HG03108 (cell line): ENCODE measurements around the gene RNF182.
"Not testable (repeated sequence)": the region's sequence is repeated elsewhere in the genome, so short reads cannot be mapped to it uniquely, and the experiment has no call there.

ENCODE experiments used
- ATAC-seq: cut with Tn5 transposase; IDR thresholded peaks from one replicate; pipeline ENCODE4 v1.9.1; 2021; ENCODE audit warnings: moderate library complexity; ENCODE audit not compliant: unreplicated experiment

RNF182 gene

GRCh38 chr6:13993416-13993815, 68.7 kb downstream of the RNF182 start:
- no peak for ATAC-seq

GRCh38 chr6:13998356-13998755, 73.6 kb downstream of the RNF182 start:
- ATAC-seq = no peak

- no peak for ATAC-seq
Observed at GRCh38 chr6:14000901-14001300, 76.1 kb downstream of the RNF182 start.

DNA sequence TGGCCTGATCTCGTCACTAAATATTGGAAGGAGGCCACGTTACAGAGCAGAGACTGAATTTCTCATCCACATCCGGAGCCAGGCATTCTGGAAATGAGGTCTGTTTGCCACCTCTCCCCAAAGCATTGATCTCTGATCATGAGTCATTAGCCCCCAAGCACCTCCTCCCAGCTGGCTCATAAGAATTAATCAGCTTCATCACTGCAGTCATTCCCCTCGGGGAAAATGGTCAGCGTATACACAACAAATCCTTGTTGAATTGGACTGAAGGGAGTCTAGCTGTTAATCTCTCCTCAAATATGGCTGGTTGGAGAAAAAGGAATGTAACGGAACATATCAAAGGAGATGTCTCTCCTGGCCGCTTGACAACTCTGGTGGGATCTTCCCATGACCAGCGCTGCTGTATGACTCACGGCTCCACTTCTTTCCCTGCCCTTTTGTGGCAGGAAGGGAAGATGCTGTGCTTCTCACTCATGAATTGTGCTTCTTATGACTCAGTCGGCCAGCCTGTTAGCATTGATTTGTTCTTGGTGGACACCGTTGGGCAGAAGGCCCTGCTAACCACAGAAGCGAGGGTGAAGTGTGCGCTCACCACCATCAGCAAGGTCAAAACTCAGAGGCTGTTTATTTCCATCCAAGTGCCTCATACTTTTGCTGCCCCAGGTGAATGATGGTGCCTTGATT, 76.7 kb downstream of the RNF182 start:
- ATAC-seq = no peak

- no peak for ATAC-seq
Observed at GRCh38 chr6:14002176-14002947, 77.6 kb downstream of the RNF182 start.

- ATAC-seq = no peak
Observed at GRCh38 chr6:14004258-14004657, 79.5 kb downstream of the RNF182 start.

DNA sequence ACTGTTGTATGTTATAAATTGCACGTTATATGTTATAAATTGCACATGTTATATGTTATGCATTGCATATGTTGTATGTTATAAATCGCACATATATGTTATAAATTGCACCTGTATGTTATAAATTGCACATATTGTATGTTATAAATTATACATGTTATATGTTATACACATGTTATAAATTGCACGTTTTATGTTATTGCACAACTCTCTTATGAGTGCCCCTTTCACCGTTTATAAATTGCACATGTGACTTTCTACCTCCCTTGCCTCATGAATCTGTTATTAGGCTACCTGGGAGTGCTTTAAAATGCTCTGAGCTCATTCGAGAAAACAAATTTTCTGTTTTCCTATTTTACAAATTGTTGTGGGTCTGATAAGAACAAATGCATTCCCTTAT, 84.1 kb downstream of the RNF182 start:
- no peak for ATAC-seq

GRCh38 chr6:14009431-14009830, 84.7 kb downstream of the RNF182 start:
- no peak for ATAC-seq

DNA sequence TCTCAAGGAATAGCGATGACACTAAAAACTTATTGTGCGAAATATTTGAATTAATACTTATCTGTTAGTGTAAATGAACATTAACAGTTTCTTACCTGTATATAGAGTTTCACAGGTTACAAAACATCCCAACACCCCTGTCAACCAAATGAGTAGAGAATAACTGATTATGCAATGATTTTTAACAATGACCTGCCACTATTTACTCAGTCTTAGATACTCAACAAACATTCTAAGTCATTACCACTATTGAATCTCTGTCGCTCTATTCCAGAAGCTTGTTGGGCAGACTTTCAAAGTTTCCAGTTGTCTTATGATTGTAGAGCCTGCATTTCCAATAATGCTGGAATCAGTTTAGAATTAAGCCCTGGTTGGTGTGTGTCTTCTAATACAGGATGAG, 85.5 kb downstream of the RNF182 start:
- no peak for ATAC-seq

DNA sequence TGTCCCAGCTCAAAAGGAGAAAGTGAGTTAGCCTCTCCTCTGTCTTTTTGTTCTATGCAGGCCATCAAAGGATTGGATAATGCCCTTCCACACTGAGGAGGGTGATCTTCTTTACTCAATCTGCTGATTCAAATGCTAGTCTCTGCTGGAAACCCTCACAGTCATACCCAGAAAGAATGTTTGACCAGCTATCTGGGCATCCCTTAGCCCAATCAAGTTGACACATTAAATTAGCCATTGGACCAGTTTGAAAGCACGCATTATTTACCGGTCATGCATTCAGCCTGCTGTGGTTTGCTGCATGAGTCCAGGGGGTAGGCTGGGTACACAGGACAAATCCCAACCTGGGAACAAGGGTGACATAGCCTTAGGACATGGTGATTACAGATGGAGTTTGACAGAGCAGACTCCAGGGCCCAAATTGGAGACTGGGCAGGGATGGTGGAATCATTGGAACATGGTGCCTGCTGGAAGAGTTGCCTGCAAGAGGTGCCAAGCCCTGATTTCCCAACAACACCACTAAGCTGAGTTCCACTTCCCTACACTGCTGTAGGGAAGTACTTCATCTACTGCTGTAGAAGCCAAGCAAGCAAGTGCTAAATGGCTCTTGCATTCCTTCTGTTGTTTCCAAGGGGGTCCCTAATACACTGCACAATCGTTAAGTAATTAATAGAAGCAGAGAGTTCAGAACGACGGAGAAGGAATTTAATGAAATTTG, 87.7 kb downstream of the RNF182 start:
- ATAC-seq = no peak

DNA sequence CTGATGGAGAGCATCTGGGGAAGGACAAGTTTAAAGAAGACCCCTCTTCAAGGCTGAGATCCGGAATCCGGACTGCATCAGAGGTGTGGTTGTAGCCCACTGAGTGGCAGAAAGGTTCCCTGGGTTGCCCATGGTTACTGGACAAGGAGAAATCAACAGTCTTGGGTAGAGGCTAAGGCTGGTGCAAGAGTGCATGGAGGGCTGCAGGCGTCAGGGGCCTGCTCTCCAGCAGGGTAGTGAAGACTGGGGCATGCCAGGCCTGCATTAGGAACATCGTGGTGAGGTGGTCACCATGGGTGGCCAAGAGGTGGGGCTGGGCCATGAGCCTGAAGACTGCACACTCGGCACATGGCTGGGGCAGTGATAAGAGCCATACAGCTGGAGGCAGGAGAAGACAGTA, 91.2 kb downstream of the RNF182 start:
- ATAC-seq = no peak

- ATAC-seq = no peak
Observed at GRCh38 chr6:14016432-14016831, 91.7 kb downstream of the RNF182 start.

DNA sequence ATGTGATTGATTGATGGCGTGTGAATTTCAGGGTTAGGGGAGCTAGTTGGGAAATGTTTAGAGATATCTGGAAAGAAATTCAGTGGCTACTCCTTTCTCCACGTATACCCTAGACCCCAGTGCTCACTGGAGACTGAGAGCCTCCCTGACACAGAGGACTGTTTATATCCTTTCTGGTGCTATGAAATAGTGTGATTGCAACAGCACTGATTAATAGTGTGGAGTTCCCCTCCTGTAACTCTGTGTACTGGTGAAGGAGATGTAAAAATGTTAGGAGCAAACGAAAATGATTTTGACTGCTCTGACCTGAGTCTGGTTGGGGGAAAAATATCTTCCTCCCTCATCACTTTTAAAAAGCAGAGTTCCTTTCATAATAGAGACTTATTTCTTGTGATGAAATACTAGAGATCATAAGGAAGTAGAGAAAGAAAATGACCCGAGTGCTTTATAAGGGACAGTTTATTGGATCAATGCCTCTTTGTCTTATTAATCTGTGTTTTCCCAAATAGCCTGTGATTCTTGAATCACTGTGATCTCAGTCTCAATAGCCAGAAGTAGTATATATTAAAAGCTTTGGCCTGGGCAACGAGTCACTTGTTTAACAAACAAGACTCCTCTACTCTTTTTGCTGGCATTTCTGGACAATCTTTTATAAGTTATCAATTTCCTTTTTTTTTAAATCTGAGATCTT, 92.3 kb downstream of the RNF182 start:
- no peak for ATAC-seq

DNA sequence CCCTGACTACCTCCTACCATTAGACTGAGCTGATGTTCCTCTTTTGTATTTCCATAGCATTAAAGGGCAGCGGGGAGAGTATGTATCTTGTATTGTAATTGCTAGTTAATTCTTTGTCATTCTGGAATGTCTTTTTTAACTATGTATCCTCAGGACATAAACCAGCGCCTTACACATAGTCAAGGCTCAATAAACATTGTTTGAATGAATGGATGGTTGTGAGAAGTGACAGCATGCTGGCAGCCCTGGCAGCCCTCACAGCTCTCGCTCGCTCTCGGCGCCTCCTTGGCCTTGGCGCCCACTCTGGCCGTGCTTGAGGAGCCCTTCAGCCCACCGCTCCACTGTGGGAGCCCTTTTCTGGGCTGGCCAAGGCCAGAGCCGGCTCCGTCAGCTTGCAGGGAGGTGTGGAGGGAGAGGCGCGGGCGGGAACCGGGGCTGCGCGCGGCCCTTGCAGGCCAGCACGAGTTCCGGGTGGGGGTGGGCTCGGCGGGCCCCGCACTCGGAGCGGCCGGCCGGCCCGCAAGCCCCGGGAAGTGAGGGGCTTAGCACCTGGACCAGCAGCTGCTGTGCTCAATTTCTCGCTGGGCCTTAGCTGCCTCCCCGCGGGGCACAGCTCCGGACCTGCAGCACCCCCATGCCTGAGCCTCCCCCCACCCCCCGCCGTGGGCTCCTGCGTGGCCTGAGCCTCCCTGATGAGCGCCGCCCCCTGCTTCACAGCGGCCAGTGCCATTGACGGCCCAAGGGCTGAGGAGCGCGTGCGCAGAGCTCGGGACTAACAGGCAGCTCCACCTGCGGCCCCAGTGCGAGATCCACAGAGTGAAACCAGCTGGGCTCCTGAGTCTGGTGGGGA, 93.1 kb downstream of the RNF182 start:
- no peak for ATAC-seq

GRCh38 chr6:14018559-14018958, 93.8 kb downstream of the RNF182 start:
- not testable (repeated sequence) for ATAC-seq

- ATAC-seq = no peak
Observed at GRCh38 chr6:14020551-14020950, 95.8 kb downstream of the RNF182 start.

DNA sequence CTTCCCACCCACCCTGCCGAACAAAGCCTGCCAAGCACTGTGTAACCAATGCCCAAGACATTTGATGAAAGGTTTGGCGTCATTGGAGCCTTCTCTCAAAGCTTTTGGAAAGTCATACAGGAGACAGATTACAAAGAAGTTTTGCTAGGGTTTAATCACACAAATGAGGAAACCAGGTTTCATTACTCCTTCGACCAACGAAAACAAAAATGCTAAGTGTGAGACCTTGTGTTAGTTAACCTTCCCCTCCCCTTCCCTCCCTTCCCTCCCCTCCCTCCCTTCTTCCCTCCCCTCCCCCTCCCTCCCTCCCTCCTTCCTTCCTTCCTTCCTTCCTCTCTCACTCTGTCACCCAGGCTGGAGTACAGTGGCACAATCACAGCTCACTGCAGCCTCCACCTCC, 96.7 kb downstream of the RNF182 start:
- no peak for ATAC-seq

DNA sequence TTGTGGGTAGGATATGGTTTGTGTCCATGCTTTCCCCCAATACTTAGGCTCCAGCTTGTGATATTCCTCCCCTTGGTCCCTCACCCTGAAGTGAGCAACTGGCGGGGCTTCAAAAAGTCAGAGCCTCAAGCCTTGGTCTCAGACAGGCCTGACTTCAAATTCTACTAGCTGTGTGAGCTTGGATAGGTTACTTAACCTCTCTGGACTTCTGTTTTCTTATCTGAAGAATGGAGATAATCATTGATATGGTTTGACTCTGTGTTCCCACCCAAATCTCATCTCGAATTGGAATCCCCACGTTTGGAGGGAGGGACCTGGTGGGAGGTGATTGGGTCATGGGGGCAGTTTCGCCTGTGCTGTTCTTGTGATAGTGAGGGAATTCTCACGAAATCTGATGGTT, 97.9 kb downstream of the RNF182 start:
- no peak for ATAC-seq

DNA sequence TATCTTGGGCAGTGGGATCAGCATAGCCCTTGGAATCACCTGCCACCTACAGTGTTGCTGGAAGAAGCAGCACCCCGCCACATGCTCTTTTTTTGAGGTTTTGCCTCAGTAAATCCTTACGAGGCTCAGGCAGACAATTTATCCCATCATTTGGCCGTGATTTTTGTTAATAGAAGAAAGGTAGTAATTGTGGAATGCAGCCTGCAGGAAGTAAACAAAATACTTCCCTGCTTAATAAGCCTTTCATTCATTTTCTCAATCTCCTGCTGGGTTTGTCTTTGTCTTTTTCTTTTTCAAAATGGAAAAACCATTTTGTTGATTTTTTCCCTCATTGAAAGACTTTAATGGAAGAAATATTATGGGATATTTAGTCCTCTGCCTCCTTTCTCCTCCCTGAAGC, 99.1 kb downstream of the RNF182 start:
- no peak for ATAC-seq

- no peak for ATAC-seq
Observed at GRCh38 chr6:14025160-14025559, 100.4 kb downstream of the RNF182 start.
